HepG2 (cell line): ENCODE measurements around the gene CDH23. TPM values are rescaled to one million over a fixed set of nuclear protein-coding genes. Genes with fewer than 3 reads are reported as not detected.

ENCODE experiments used
- BORCS8-MEF2B ChIP-seq: sonication (generic); formaldehyde crosslinking; IDR thresholded peaks from 2 replicates; pipeline ENCODE4 v1.8.0; 2022; ENCODE audit warnings: mild to moderate bottlenecking, missing genetic modification reagents
- CC2D1A ChIP-seq: sonication (generic); formaldehyde crosslinking; IDR thresholded peaks from 2 replicates; pipeline ENCODE4 v1.8.1; 2023; ENCODE audit warnings: mild to moderate bottlenecking, missing genetic modification reagents
- HDAC6 ChIP-seq: fragments of 200-600 bp; sonication (generic); IDR thresholded peaks from 2 replicates; pipeline ENCODE4 v1.7.0; 2017; ENCODE audit warnings: mild to moderate bottlenecking, antibody characterized with exemption, low read length, low read depth
- HHEX ChIP-seq: IDR thresholded peaks from 2 replicates; pipeline ENCODE4 v1.6.1; 2016; ENCODE audit warnings: control low read depth
- ISX ChIP-seq: sonication (generic); formaldehyde crosslinking; conservative IDR thresholded peaks from 2 replicates; pipeline ENCODE4 v1.5.0; 2020; ENCODE audit warnings: missing genetic modification reagents
- MAF1 ChIP-seq: sonication (generic); formaldehyde crosslinking; IDR thresholded peaks from 2 replicates; pipeline ENCODE4 v1.5.0; 2020; ENCODE audit warnings: missing genetic modification reagents, borderline replicate concordance
- PAX8 ChIP-seq: sonication (generic); formaldehyde crosslinking; IDR thresholded peaks from 2 replicates; pipeline ENCODE4 v1.8.0; 2022; ENCODE audit warnings: mild to moderate bottlenecking, missing genetic modification reagents, borderline replicate concordance
- PBX2 ChIP-seq: IDR thresholded peaks from 2 replicates; pipeline ENCODE4 v1.6.1; 2016; ENCODE audit warnings: control low read depth
- PCBP2 ChIP-seq: fragments of 200-400 bp; formaldehyde crosslinking; optimal IDR thresholded peaks from 2 replicates; pipeline ENCODE3; 2018; ENCODE audit warnings: low read length, low read depth; ENCODE audit not compliant: poor library complexity, severe bottlenecking
- SIN3B ChIP-seq: fragments of 150-350 bp; IDR thresholded peaks from 2 replicates; pipeline ENCODE4 v1.6.1; 2014; ENCODE audit warnings: low read length
- ZBTB43 ChIP-seq: sonication (generic); formaldehyde crosslinking; conservative IDR thresholded peaks from 2 replicates; pipeline ENCODE4 v1.4.0; 2020; ENCODE audit warnings: missing genetic modification reagents
- ZNF251 ChIP-seq: sonication (generic); formaldehyde crosslinking; IDR thresholded peaks from 2 replicates; pipeline ENCODE4 v1.9.0; 2021; ENCODE audit warnings: mild to moderate bottlenecking, missing genetic modification reagents
- ZNF431 ChIP-seq: sonication (generic); formaldehyde crosslinking; IDR thresholded peaks from 2 replicates; pipeline ENCODE4 v1.9.0; 2022; ENCODE audit warnings: missing genetic modification reagents, low read depth, mild to moderate bottlenecking, borderline replicate concordance
- ZNF468 ChIP-seq: sonication (generic); formaldehyde crosslinking; IDR thresholded peaks from 2 replicates; pipeline ENCODE4 v1.8.0; 2022; ENCODE audit warnings: mild to moderate bottlenecking, moderate library complexity, missing genetic modification reagents
- ZNF576 ChIP-seq: sonication (generic); formaldehyde crosslinking; IDR thresholded peaks from 2 replicates; pipeline ENCODE4 v1.4.0; 2020; ENCODE audit warnings: mild to moderate bottlenecking, missing genetic modification reagents
- ZNF629 ChIP-seq: sonication (generic); formaldehyde crosslinking; conservative IDR thresholded peaks from 2 replicates; pipeline ENCODE4 v1.5.0; 2020; ENCODE audit warnings: missing genetic modification reagents
- ZNF678 ChIP-seq: sonication (generic); formaldehyde crosslinking; IDR thresholded peaks from 2 replicates; pipeline ENCODE4 v1.4.0; 2020; ENCODE audit warnings: mild to moderate bottlenecking, missing genetic modification reagents
- ZNF788 ChIP-seq: sonication (generic); formaldehyde crosslinking; IDR thresholded peaks from 2 replicates; pipeline ENCODE4 v1.5.0; 2020; ENCODE audit warnings: mild to moderate bottlenecking, missing genetic modification reagents, borderline replicate concordance
- ZSCAN31 ChIP-seq: sonication (generic); formaldehyde crosslinking; IDR thresholded peaks from 2 replicates; pipeline ENCODE4 v1.5.0; 2020; ENCODE audit warnings: low read depth, mild to moderate bottlenecking, missing genetic modification reagents
- polyA plus RNA-seq, 8 experiments: library from polyadenylated mRNA; depleted of rRNA in 3 of 8; stranded (reverse) in 7 of 8; unstranded in 1 of 8; fragments of >200 nt; fragmentation: Illumina TruSeq in 4 of 8; extraction: Trizol in 4 of 8; gene quantifications; 2 replicates each; pipeline versions ENCODE4 v1.2.1 to v1.2.3, GENCODE V29; 2011 to 2016; ENCODE audit warnings: low read depth in 4 of 8, missing spikeins in 1 of 8, mixed read lengths in 1 of 8; ENCODE audit not compliant: insufficient read depth in 1 of 8
- total RNA-seq, 5 experiments: library from RNA; depleted of rRNA; stranded (reverse); fragments of >200 nt; fragmentation: Illumina TruSeq; extraction: Trizol; gene quantifications; 2 replicates each; pipeline ENCODE4 v1.2.3, GENCODE V29; 2016; ENCODE audit warnings: low read depth in 1 of 5
- TF ChIP-seq, protein P1 (sequence below): sonication (generic); formaldehyde crosslinking; IDR thresholded peaks from 2 replicates; pipeline ENCODE4 v1.8.0; 2022; ENCODE audit warnings: mild to moderate bottlenecking, missing genetic modification reagents; ENCODE audit not compliant: insufficient replicate concordance
- TF ChIP-seq, protein P2 (sequence below): sonication (generic); formaldehyde crosslinking; IDR thresholded peaks from 2 replicates; pipeline ENCODE4 v1.5.0; 2020; ENCODE audit warnings: mild to moderate bottlenecking, missing genetic modification reagents
- TF ChIP-seq, protein P3 (sequence below): IDR thresholded peaks from 2 replicates; pipeline ENCODE4 v1.6.1; 2016; ENCODE audit warnings: missing genetic modification reagents, missing compliant biosample characterization

Gene CDH23
- total and polyA plus RNA-seq, 2 of the 13 experiments (the other 11 are each of a cell fraction or from before 2014, with no cell fraction given): 0.13 TPM; not detected in 1

DNA sequence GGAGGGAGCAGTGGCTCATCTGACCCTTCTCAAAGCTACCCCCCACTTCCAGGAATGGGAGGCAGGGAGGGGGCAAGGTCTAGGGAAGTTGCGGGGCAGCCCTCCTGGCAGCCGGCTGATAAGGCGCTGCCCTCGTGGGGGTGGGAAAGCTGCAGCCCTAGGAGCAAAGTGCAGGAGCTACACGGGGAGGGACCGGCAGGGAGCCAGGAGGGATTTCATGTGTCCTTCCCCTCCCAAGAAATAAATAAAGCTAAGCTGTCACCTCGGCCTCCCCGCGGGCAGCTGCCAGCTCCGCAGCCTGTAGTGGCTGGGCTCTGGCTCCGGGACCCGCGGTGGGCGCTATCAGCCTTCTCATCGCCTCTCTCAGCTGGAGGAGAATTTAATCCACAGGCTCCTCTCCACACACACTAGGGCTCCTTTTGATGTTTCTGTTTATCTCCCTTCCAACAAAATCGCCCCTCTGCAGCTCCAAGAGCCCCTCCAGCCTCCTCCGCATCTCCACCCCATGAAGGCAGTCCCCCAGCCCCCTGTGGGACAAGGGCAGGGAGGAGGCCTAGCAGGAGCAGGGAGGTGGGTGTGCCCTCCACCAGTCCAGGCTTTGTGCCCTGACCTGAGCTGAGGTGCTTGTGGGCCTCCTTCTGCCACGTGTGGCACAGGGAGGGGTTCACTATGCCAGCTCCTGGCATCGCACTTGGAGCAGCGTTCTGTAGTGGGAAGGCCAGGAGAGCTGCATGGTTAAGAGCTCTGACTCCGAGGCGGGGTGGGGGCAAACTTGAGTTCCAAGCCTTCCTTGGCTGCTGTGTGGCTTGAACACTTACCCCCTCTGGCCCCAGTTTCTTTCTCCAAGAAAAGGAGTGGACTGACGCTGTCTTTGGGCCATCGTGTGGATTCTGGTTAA is 242.4 kb downstream of the CDH23 start (continued):
- TF ChIP-seq PBX2 (CRISPR knock-in tag) (no peak), SIN3B (no peak), ZNF576 (CRISPR knock-in tag) (no peak), ISX (CRISPR knock-in tag) (no peak), MAF1 (no peak), ZNF678 (CRISPR knock-in tag) (no peak), ZNF468 (no peak), PAX8 (no peak), ZBTB43 (no peak), ZNF629 (peak; percentile 32; the same call in 1 of the 2 replicates), ZSCAN31 (CRISPR knock-in tag) (0 out of 2 replicates have a peak, but pooled peaks have one; percentile 36), HHEX (CRISPR knock-in tag) (no peak), BORCS8-MEF2B (CRISPR knock-in tag) (no peak), CC2D1A (CRISPR knock-in tag) (0 out of 2 replicates have a peak, but pooled peaks have one; percentile 41), ZNF788 (peak; percentile 82), ZNF251 (CRISPR knock-in tag) (no peak), HDAC6 (no peak), ZNF431 (no peak), PCBP2 (no peak)
- TF ChIP-seq, protein P1, sequence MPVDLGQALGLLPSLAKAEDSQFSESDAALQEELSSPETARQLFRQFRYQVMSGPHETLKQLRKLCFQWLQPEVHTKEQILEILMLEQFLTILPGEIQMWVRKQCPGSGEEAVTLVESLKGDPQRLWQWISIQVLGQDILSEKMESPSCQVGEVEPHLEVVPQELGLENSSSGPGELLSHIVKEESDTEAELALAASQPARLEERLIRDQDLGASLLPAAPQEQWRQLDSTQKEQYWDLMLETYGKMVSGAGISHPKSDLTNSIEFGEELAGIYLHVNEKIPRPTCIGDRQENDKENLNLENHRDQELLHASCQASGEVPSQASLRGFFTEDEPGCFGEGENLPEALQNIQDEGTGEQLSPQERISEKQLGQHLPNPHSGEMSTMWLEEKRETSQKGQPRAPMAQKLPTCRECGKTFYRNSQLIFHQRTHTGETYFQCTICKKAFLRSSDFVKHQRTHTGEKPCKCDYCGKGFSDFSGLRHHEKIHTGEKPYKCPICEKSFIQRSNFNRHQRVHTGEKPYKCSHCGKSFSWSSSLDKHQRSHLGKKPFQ (CRISPR knock-in tag): no peak
- TF ChIP-seq, protein P2, sequence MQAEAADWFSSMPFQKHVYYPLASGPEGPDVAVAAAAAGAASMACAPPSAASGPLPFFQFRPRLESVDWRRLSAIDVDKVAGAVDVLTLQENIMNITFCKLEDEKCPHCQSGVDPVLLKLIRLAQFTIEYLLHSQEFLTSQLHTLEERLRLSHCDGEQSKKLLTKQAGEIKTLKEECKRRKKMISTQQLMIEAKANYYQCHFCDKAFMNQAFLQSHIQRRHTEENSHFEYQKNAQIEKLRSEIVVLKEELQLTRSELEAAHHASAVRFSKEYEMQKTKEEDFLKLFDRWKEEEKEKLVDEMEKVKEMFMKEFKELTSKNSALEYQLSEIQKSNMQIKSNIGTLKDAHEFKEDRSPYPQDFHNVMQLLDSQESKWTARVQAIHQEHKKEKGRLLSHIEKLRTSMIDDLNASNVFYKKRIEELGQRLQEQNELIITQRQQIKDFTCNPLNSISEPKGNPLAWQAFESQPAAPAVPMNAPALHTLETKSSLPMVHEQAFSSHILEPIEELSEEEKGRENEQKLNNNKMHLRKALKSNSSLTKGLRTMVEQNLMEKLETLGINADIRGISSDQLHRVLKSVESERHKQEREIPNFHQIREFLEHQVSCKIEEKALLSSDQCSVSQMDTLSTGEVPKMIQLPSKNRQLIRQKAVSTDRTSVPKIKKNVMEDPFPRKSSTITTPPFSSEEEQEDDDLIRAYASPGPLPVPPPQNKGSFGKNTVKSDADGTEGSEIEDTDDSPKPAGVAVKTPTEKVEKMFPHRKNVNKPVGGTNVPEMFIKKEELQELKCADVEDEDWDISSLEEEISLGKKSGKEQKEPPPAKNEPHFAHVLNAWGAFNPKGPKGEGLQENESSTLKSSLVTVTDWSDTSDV: no peak
- TF ChIP-seq, protein P3, sequence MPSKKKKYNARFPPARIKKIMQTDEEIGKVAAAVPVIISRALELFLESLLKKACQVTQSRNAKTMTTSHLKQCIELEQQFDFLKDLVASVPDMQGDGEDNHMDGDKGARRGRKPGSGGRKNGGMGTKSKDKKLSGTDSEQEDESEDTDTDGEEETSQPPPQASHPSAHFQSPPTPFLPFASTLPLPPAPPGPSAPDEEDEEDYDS: peak; percentile 9; the same call in 1 of the 2 replicates
